Neural progenitor cell (in vitro differentiated cells): ENCODE measurements around the gene OR8I2. TPM values are rescaled to one million over a fixed set of nuclear protein-coding genes. Genes with fewer than 3 reads are reported as not detected.
"Not testable (repeated sequence)": the region's sequence is repeated elsewhere in the genome, so short reads cannot be mapped to it uniquely, and the experiment has no call there.

Experiments used
- DNase-seq: peaks from one replicate; pipeline ENCODE4 v3.0.0-alpha.2; 2016; ENCODE audit warnings: low spot score
- H2AFZ ChIP-seq: fragments of 200-600 bp; sonication (generic); replicated peaks from 2 replicates; pipeline ENCODE4 v1.6.1; 2016; ENCODE audit warnings: antibody characterized with exemption
- H3F3A ChIP-seq: fragments of 200-600 bp; sonication (generic); 2 replicates; pipeline ENCODE4 v1.6.1; 2016; ENCODE audit warnings: antibody characterized with exemption, low read depth
- H3K27ac ChIP-seq: fragments of 200-600 bp; sonication (generic); 2 replicates; pipeline ENCODE4 v1.5.1; 2016; ENCODE audit warnings: mild to moderate bottlenecking
- H3K27me3 ChIP-seq: fragments of 200-600 bp; sonication (generic); 2 replicates; pipeline ENCODE4 v1.6.1; 2016; ENCODE audit warnings: mild to moderate bottlenecking, moderate library complexity
- H3K36me3 ChIP-seq: fragments of 200-600 bp; sonication (generic); 2 replicates; pipeline ENCODE4 v1.5.1; 2016
- H3K4me1 ChIP-seq: fragments of 200-600 bp; sonication (generic); 2 replicates; pipeline ENCODE4 v1.6.1; 2016; ENCODE audit warnings: mixed run types
- H3K4me2 ChIP-seq: fragments of 200-600 bp; sonication (generic); 2 replicates; pipeline ENCODE4 v1.6.1; 2016
- H3K4me3 ChIP-seq: fragments of 200-600 bp; sonication (generic); 2 replicates; pipeline ENCODE4 v1.5.1; 2016
- H3K79me2 ChIP-seq: fragments of 200-600 bp; sonication (generic); 2 replicates; pipeline ENCODE4 v1.6.1; 2016; ENCODE audit warnings: low read depth
- H3K9ac ChIP-seq: fragments of 200-600 bp; sonication (generic); 2 replicates; pipeline ENCODE4 v1.6.1; 2016
- H3K9me3 ChIP-seq: fragments of 200-600 bp; sonication (generic); 2 replicates; pipeline ENCODE4 v1.5.1; 2016; ENCODE audit warnings: low read depth
- H4K20me1 ChIP-seq: fragments of 200-600 bp; sonication (generic); 2 replicates; pipeline ENCODE4 v1.6.1; 2016; ENCODE audit warnings: low read depth
- H3K27ac Mint-ChIP-seq: 3 replicates; pipeline ENCODE4 v1.8.0; 2021; ENCODE audit warnings: mixed read lengths
- H3K27me3 Mint-ChIP-seq: 2 replicates; pipeline ENCODE4 v1.8.0; 2022; ENCODE audit warnings: low read depth, mild to moderate bottlenecking, inconsistent platforms, moderate library complexity, mixed read lengths; ENCODE audit not compliant: insufficient read depth
- H3K36me3 Mint-ChIP-seq: 3 replicates; pipeline ENCODE4 v1.8.0; 2021; ENCODE audit warnings: mixed read lengths
- H3K4me1 Mint-ChIP-seq: 3 replicates; pipeline ENCODE4 v1.8.0; 2021; ENCODE audit warnings: mixed read lengths
- H3K4me3 Mint-ChIP-seq: 3 replicates; pipeline ENCODE4 v1.8.0; 2021; ENCODE audit warnings: mild to moderate bottlenecking, moderate library complexity, mixed read lengths
- H3K9me3 Mint-ChIP-seq: 3 replicates; pipeline ENCODE4 v1.8.0; 2020; ENCODE audit warnings: mixed read lengths
- CTCF ChIP-seq: fragments of 200-600 bp; sonication (generic); IDR thresholded peaks from 2 replicates; pipeline ENCODE4 v1.5.1; 2017; ENCODE audit warnings: antibody characterized with exemption, mild to moderate bottlenecking
- EZH2 ChIP-seq: fragments of 200-600 bp; sonication (generic); IDR thresholded peaks from 2 replicates; pipeline ENCODE4 v1.6.1; 2017; ENCODE audit warnings: antibody characterized with exemption, mild to moderate bottlenecking, moderate library complexity
- EZH2phosphoT487 ChIP-seq: fragments of 200-600 bp; sonication (generic); IDR thresholded peaks from 2 replicates; pipeline ENCODE4 v1.6.1; 2017; ENCODE audit warnings: antibody characterized with exemption
- total RNA-seq: library from RNA; depleted of rRNA; stranded (reverse); fragments of >200 nt; gene quantifications from 2 replicates; pipeline ENCODE4 v1.2.3, GENCODE V29; 2015; ENCODE audit warnings: low replicate concordance

Gene OR8I2
- total RNA-seq, 1 donor from 2014 or later, result not detected

- Mint-ChIP-seq H3K4me1 (no peaks in the 10 kb centered on the region), H3K9me3 (no peaks in the 10 kb centered on the region), H3K27me3 (no peaks in the 10 kb centered on the region), H3K27ac (no peak overlapping the region), H3K4me3 (no peak overlapping the region), H3K36me3 (no peaks in the 10 kb centered on the region)
- Histone ChIP-seq H4K20me1 (no peaks in the 10 kb centered on the region), H3K79me2 (no peaks in the 10 kb centered on the region), H2AFZ (no peak overlapping the region), H3K4me2 (no peak overlapping the region), H3F3A (no peaks in the 10 kb centered on the region), H3K9me3 (no peaks in the 10 kb centered on the region), H3K4me3 (no peak overlapping the region), H3K4me1 (no peaks in the 10 kb centered on the region), H3K36me3 (no peaks in the 10 kb centered on the region), H3K27ac (no peak overlapping the region), H3K9ac (no peak overlapping the region), H3K27me3 (no peaks in the 10 kb centered on the region)
- DNase-seq, result no peak
- TF ChIP-seq CTCF (no peak), EZH2 (no peak), EZH2phosphoT487 (no peak)
These were observed 43.6 kb upstream of the OR8I2 start for GRCh38 chr11:56049487-56049886.

GRCh38 chr11:56056366-56056765 is 36.7 kb upstream of the OR8I2 start:
- H2AFZ ChIP-seq, H3K36me3 ChIP-seq, H3K27ac Mint-ChIP-seq, H3K79me2 ChIP-seq, H3K36me3 Mint-ChIP-seq, H3K27me3 ChIP-seq, DNase-seq, H3K4me1 ChIP-seq, H3K9me3 ChIP-seq, H3F3A ChIP-seq, H4K20me1 ChIP-seq, H3K4me1 Mint-ChIP-seq, H3K9me3 Mint-ChIP-seq, H3K27me3 Mint-ChIP-seq, H3K9ac ChIP-seq, H3K4me3 ChIP-seq, H3K4me2 ChIP-seq, H3K4me3 Mint-ChIP-seq, H3K27ac ChIP-seq: not testable (repeated sequence)

- not testable (repeated sequence) for H3K4me3 ChIP-seq, H3K27me3 ChIP-seq, H3K79me2 ChIP-seq, H3K36me3 ChIP-seq, H3K4me2 ChIP-seq, H3K9me3 ChIP-seq, H3K27ac ChIP-seq, H3K4me3 Mint-ChIP-seq, H3K4me1 ChIP-seq, H3K9me3 Mint-ChIP-seq, H3K27ac Mint-ChIP-seq, H3K27me3 Mint-ChIP-seq, H3K9ac ChIP-seq, H3K4me1 Mint-ChIP-seq, H4K20me1 ChIP-seq, H3F3A ChIP-seq, H3K36me3 Mint-ChIP-seq
- peak; percentile 17 for DNase-seq
- peak overlapping the region; percentile 71 for H2AFZ ChIP-seq
These were observed 35.4 kb upstream of the OR8I2 start for GRCh38 chr11:56057661-56058237.

GRCh38 chr11:56058260-56058780 is 34.8 kb upstream of the OR8I2 start:
- H3K4me1 Mint-ChIP-seq, H3K4me3 Mint-ChIP-seq: not testable (repeated sequence)

GRCh38 chr11:56066980-56067379 is 26.1 kb upstream of the OR8I2 start:
- peaks cover 2% of the 10 kb centered on the region for H3K27me3 Mint-ChIP-seq
- H3K79me2 ChIP-seq, result no peaks in the 10 kb centered on the region
- no peak for TF ChIP-seq EZH2phosphoT487
- TF ChIP-seq EZH2, result no peak
- TF ChIP-seq CTCF, result no peak
- no peak overlapping the region for H2AFZ ChIP-seq
- peaks cover 3% of the 10 kb centered on the region for H3K9me3 Mint-ChIP-seq
- no peaks in the 10 kb centered on the region for H4K20me1 ChIP-seq
- H3K36me3 Mint-ChIP-seq, result no peaks in the 10 kb centered on the region
- no peak overlapping the region for H3K4me3 Mint-ChIP-seq
- H3K4me1 Mint-ChIP-seq, result no peaks in the 10 kb centered on the region
- DNase-seq, result no peak
- H3F3A ChIP-seq, result no peaks in the 10 kb centered on the region
- no peaks in the 10 kb centered on the region for H3K36me3 ChIP-seq
- H3K4me2 ChIP-seq, result no peak overlapping the region
- no peak overlapping the region for H3K27ac Mint-ChIP-seq
- H3K4me1 ChIP-seq, result no peaks in the 10 kb centered on the region
- H3K27ac ChIP-seq, result no peak overlapping the region
- H3K9ac ChIP-seq, result no peak overlapping the region
- no peaks in the 10 kb centered on the region for H3K27me3 ChIP-seq
- H3K9me3 ChIP-seq, result no peaks in the 10 kb centered on the region
- no peak overlapping the region for H3K4me3 ChIP-seq

More at GRCh38 chr11:56058260-56058780, 34.8 kb upstream of the OR8I2 start:
- H3K9me3 Mint-ChIP-seq, DNase-seq, H3K27me3 Mint-ChIP-seq, H3K4me3 ChIP-seq, H4K20me1 ChIP-seq, H3F3A ChIP-seq, H3K9me3 ChIP-seq, H3K79me2 ChIP-seq, H3K27ac Mint-ChIP-seq, H3K36me3 Mint-ChIP-seq, H3K27ac ChIP-seq, H3K4me2 ChIP-seq, H3K9ac ChIP-seq, H3K36me3 ChIP-seq, H3K27me3 ChIP-seq, H3K4me1 ChIP-seq: not testable (repeated sequence)
- H2AFZ ChIP-seq, result peak overlapping the region; percentile 71
